ENCODE data around the gene CD58. TPM values are rescaled to one million over a fixed set of nuclear protein-coding genes. Genes with fewer than 3 reads are reported as not detected.
A peak's percentile ranks its signal among the peaks of the same experiment; 100 is the strongest.

The CD58 gene
- total RNA-seq, 1 donor from 2014 or later: 8.0 TPM

GRCh38 chr1:116544588-116545358, 26.1 kb downstream of the CD58 start:
- no peak for TF ChIP-seq CTCF (IDR thresholded peaks at IDR 0.05; ENCODE audit: partially characterized antibody, unreplicated experiment)
- H3K9me3 Mint-ChIP-seq (ENCODE audit: unreplicated experiment): peaks cover 2% of the 10 kb centered on the region
- H3K27me3 Mint-ChIP-seq (ENCODE audit: unreplicated experiment): no peaks in the 10 kb centered on the region
- H3K4me1 Mint-ChIP-seq (ENCODE audit: low read depth, unreplicated experiment): peaks cover 3% of the 10 kb centered on the region
- H3K27ac Mint-ChIP-seq (ENCODE audit: unreplicated experiment): no peak overlapping the region
- DNase-seq: no peak
- H3K4me3 Mint-ChIP-seq (ENCODE audit: unreplicated experiment): no peak overlapping the region
- peaks cover 10% of the 10 kb centered on the region for H3K36me3 Mint-ChIP-seq (ENCODE audit: unreplicated experiment)

- peaks cover 26% of the 10 kb centered on the region for H3K4me1 Mint-ChIP-seq (ENCODE audit: low read depth, unreplicated experiment)
- H3K9me3 Mint-ChIP-seq (ENCODE audit: unreplicated experiment): peaks cover 7% of the 10 kb centered on the region
- H3K27me3 Mint-ChIP-seq (ENCODE audit: unreplicated experiment): peaks cover 3% of the 10 kb centered on the region
- no peak for TF ChIP-seq CTCF (IDR thresholded peaks at IDR 0.05; ENCODE audit: partially characterized antibody, unreplicated experiment)
- H3K4me3 Mint-ChIP-seq (ENCODE audit: unreplicated experiment): no peak overlapping the region
- H3K27ac Mint-ChIP-seq (ENCODE audit: unreplicated experiment): no peak overlapping the region
- no peak for DNase-seq
- peaks cover 13% of the 10 kb centered on the region for H3K36me3 Mint-ChIP-seq (ENCODE audit: unreplicated experiment)
Observed at GRCh38 chr1:116540088-116540487, 30.7 kb downstream of the CD58 start.

- Mint-ChIP-seq H3K27ac (ENCODE audit: unreplicated experiment) (peak overlapping the region; percentile 67), H3K9me3 (ENCODE audit: unreplicated experiment) (peaks cover 10% of the 10 kb centered on the region), H3K4me1 (ENCODE audit: low read depth, unreplicated experiment) (peaks cover 26% of the 10 kb centered on the region), H3K27me3 (ENCODE audit: unreplicated experiment) (peaks cover 3% of the 10 kb centered on the region), H3K4me3 (ENCODE audit: unreplicated experiment) (no peak overlapping the region), H3K36me3 (ENCODE audit: unreplicated experiment) (peaks cover 23% of the 10 kb centered on the region)
- no peak for TF ChIP-seq CTCF (IDR thresholded peaks at IDR 0.05; ENCODE audit: partially characterized antibody, unreplicated experiment)
- DNase-seq: no peak
Observed at GRCh38 chr1:116538544-116538943, 32.3 kb downstream of the CD58 start.

GRCh38 chr1:116537898-116538297, 32.9 kb downstream of the CD58 start:
- H3K27me3 Mint-ChIP-seq (ENCODE audit: unreplicated experiment): peaks cover 3% of the 10 kb centered on the region
- H3K4me1 Mint-ChIP-seq (ENCODE audit: low read depth, unreplicated experiment): peaks cover 26% of the 10 kb centered on the region
- TF ChIP-seq CTCF (IDR thresholded peaks at IDR 0.05; ENCODE audit: partially characterized antibody, unreplicated experiment): no peak
- H3K36me3 Mint-ChIP-seq (ENCODE audit: unreplicated experiment): peaks cover 25% of the 10 kb centered on the region
- no peak for DNase-seq
- peaks cover 10% of the 10 kb centered on the region for H3K9me3 Mint-ChIP-seq (ENCODE audit: unreplicated experiment)
- no peak overlapping the region for H3K4me3 Mint-ChIP-seq (ENCODE audit: unreplicated experiment)
- H3K27ac Mint-ChIP-seq (ENCODE audit: unreplicated experiment): peak overlapping the region; percentile 24

- H3K27ac Mint-ChIP-seq (ENCODE audit: unreplicated experiment): no peak overlapping the region
Observed at GRCh38 chr1:116537040-116537831, 33.6 kb downstream of the CD58 start.

More at GRCh38 chr1:116537040-116537831, 33.6 kb downstream of the CD58 start:
- H3K4me1 Mint-ChIP-seq (ENCODE audit: low read depth, unreplicated experiment): peaks cover 26% of the 10 kb centered on the region
- peaks cover 27% of the 10 kb centered on the region for H3K36me3 Mint-ChIP-seq (ENCODE audit: unreplicated experiment)
- H3K9me3 Mint-ChIP-seq (ENCODE audit: unreplicated experiment): peaks cover 11% of the 10 kb centered on the region
- no peak for TF ChIP-seq CTCF (IDR thresholded peaks at IDR 0.05; ENCODE audit: partially characterized antibody, unreplicated experiment)
- peaks cover 3% of the 10 kb centered on the region for H3K27me3 Mint-ChIP-seq (ENCODE audit: unreplicated experiment)
- DNase-seq: no peak
- no peak overlapping the region for H3K4me3 Mint-ChIP-seq (ENCODE audit: unreplicated experiment)
